HG03175 (cell line): ENCODE measurements around the gene E2F1.

Experiments used
- ATAC-seq: cut with Tn5 transposase; IDR thresholded peaks from one replicate; pipeline ENCODE4 v1.9.1; 2021; ENCODE audit warnings: mild to moderate bottlenecking, moderate library complexity; ENCODE audit not compliant: unreplicated experiment

Gene E2F1

GRCh38 chr20:33686100-33686983 lies at the start of gene E2F1:
E2F1 (minus strand) TSS chr20:33686385; CDS start chr20:33686264, 121 bp downstream.
- ATAC-seq, result peak; percentile 88

- ATAC-seq, result no peak
These were observed 47.7 kb upstream of the E2F1 start for GRCh38 chr20:33733654-33734576.

GRCh38 chr20:33732166-33732970 lies 46.2 kb upstream of the E2F1 start:
- peak; percentile 52 for ATAC-seq

- peak; percentile 68 for ATAC-seq
These were observed 45.5 kb upstream of the E2F1 start, which contains the start of gene ZNF341 for GRCh38 chr20:33731693-33732165. ZNF341 (plus strand) TSS chr20:33731996; CDS start chr20:33732022, 26 bp downstream.

GRCh38 chr20:33730946-33731692 lies 44.9 kb upstream of the E2F1 start:
- ATAC-seq, result no peak

- no peak for ATAC-seq
These were observed 42.9 kb upstream of the E2F1 start for GRCh38 chr20:33729101-33729500.

- no peak for ATAC-seq
These were observed 42.3 kb upstream of the E2F1 start for GRCh38 chr20:33728463-33728862.

GRCh38 chr20:33727806-33728205 lies 41.6 kb upstream of the E2F1 start:
- ATAC-seq, result no peak

GRCh38 chr20:33727115-33727479 lies 40.9 kb upstream of the E2F1 start:
- no peak for ATAC-seq

- ATAC-seq, result no peak
These were observed 39.6 kb upstream of the E2F1 start for GRCh38 chr20:33725607-33726264.

GRCh38 chr20:33724439-33725094 lies 38.4 kb upstream of the E2F1 start:
- no peak for ATAC-seq

- ATAC-seq, result no peak
These were observed 35.4 kb upstream of the E2F1 start for GRCh38 chr20:33721391-33722140.

- peak; percentile 95 for ATAC-seq
These were observed 34.0 kb upstream of the E2F1 start, which contains the start of gene PXMP4 for GRCh38 chr20:33719989-33720709. PXMP4 (minus strand) TSS chr20:33720310; CDS start chr20:33720207, 103 bp downstream.

GRCh38 chr20:33719277-33719988 lies 33.2 kb upstream of the E2F1 start:
- no peak for ATAC-seq

GRCh38 chr20:33716498-33716897 lies 30.3 kb upstream of the E2F1 start:
- no peak for ATAC-seq

GRCh38 chr20:33713865-33714367 lies 27.7 kb upstream of the E2F1 start:
- ATAC-seq, result no peak

- no peak for ATAC-seq
These were observed 25.2 kb upstream of the E2F1 start for GRCh38 chr20:33711446-33711738.
